HG02852 (cell line): Measurements from ENCODE around the gene CPZ.
"Not testable (repeated sequence)": the region's sequence is repeated elsewhere in the genome, so short reads cannot be mapped to it uniquely, and the experiment has no call there.

Experiments used
- ATAC-seq: cut with Tn5 transposase; IDR thresholded peaks from one replicate; pipeline ENCODE4 v1.9.1; 2021; ENCODE audit warnings: mild to moderate bottlenecking, moderate library complexity; ENCODE audit not compliant: unreplicated experiment

CPZ gene

DNA sequence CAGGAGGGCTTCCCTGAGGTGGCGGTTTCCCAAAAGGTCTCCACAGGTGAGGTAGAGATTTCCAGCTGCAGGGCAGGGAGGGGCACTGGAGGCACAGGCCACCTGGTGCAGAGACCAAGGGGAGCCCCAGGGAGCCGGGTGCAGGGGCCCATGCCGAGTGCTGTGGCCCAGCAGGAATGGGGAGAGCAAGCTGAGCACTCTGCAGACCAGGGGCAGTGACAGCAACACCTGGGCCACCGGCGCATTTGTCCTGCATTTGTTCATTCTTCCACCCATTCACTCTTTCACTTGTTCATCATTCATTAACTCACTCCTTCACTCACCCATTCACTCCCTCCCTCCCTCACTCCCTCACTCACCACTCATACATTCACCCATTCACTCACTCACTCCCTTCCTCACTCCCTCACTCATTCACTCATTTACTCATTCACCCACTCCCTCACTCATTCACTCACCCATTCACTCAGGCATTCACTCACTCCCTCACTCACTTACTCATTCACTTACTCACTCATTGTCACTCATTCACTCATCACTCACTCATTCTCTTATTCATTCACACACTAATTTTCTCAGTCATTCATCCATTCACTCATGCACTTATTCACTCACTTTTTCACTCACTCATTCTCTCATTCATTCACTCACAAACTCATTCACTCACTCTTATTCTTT lies 16.3 kb downstream of the CPZ start:
- ATAC-seq = no peak

DNA sequence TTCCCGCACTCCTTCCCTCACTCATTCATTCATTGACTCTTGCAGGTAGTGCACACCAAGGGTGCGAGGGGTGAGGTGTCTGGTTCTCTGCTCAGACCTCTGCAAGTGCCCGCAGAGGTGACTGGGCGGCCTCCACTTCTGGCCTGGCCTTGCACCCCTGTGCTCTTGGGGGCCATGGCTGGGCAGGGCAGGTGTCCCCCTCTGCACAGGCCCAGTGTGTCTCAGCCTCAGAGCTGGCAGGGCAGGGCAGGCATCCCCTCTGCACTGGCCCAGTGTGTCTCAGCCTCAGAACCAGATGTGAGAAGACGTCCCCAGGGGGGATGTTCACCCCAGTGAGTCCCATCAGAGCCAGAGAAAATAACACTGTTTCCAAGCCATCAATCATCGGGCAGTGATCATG lies 16.8 kb downstream of the CPZ start:
- no peak for ATAC-seq

DNA sequence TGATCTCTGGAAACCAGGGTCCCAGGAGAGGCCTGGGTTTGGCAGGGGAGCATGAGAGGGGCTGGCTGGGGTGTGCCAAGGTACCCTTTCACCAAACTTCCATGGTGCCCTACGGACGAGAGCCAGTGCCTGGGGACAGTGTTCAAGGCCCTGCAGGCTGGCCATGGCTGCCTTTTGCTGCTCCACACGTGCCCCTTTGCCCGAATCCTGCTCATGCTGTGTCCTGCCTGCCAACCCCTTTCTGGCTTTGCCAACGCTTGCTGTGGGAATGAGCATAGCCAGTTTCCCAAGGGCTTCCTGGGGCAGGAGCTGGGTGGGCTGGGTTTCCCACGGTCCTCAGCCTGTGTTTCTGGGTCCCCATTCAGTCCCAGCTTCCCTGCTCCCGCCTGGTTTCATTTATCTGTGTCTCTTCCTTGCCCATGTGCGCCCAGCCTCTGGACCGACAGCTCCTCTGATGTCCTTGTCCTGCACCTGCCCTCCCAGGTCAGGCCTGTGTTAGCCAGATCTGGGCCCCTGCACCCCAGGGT lies 17.3 kb downstream of the CPZ start:
- ATAC-seq = no peak

DNA sequence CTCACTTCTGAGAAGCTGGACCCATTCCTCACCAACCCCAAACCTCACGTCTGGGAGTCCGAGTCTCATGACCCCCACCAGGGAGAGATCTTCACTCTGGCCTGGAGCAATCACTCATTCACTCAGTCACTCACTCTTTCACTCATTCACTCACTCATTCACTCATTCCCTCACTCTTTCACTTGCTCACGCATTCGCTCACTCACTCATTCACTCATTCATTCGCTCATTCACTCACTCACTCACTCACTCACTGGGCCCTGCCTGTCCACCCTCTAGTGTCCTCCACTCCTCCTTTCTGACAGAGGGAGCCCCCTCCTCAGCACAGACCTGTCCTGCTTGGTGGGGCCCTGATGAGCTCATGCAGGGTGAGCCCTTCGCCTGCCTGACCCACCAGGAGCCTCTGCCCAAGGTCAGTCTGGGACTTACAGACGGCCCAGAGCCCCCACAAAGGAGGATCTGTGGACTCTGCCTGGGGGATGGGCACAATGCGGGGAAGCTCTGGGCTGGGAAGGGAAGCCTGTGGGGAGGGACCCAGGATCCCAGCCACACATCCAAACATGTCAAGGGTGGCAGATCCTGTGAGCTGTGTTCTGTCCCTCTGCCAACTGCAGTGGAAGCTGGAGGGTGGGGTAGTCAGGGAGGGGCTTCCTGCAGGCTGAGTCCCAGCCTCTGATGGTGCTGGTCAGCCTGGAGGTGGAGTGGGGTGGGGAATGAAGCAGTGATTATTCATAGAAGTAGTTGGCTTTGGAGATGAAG lies 18.5 kb downstream of the CPZ start:
- ATAC-seq = no peak

DNA sequence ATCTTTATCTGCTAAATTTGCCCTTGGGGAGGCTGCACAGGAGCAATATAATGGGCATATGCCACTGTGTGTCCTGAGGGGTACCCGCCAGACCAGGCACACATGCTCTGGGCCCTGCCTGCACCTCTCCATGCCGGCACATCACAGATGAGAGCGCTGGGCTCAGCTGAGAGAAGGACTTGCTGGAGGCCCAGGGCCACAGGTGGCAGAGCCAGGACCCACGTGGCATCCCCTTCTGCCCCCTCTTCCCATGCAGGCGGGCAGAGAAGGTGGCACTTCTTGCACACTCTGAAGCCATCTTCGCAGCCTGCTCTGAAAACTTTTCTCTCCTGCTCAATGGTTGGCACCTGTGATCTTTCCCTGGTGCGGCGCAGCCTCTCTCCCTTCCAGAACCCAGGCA lies 20.1 kb downstream of the CPZ start:
- no peak for ATAC-seq

DNA sequence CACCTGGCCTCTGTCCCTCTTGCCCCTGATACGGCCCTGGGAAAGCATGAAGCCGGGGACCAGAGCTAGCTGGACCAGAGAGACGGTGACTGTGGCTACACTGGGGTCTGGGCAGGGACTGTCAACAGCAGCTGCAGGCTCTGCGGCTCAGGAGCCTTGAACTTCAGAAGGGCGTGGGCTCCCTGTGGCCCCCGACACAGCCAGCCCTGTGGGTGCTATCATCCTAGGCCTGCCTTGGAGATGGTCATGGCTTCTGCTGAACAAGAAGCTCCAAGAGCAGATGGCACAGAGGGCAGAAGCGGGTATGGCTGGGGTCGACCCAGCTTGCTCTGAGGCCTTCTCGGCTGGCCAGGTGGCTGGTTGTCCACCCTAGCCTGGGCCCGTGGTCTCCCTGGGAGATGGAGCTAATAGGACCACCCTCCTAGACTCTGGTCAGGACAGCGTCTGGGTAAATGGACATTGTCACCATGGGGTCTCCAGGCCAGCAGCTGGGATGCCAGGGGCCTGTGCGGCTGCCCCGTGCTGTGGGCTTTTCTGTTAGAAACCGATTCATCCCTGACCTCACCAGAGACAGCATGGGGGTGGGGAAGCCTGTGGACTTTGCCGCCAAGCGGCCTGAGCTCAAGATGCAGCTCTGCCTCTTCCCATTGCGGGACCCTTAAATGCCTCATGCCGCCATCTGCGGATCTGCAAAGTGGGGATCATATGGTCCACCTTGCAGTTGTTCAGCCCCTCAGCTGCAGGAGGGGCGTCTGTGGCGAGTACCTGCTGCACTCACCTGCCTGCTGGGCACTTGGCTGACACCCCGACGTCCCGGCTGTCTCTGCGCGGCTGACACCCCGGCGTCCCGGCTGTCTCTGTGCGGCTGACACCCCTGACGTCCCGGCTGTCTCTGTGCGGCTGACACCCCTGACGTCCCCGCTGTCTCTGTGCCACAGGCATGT lies 21.1 kb downstream of the CPZ start:
- no peak for ATAC-seq

DNA sequence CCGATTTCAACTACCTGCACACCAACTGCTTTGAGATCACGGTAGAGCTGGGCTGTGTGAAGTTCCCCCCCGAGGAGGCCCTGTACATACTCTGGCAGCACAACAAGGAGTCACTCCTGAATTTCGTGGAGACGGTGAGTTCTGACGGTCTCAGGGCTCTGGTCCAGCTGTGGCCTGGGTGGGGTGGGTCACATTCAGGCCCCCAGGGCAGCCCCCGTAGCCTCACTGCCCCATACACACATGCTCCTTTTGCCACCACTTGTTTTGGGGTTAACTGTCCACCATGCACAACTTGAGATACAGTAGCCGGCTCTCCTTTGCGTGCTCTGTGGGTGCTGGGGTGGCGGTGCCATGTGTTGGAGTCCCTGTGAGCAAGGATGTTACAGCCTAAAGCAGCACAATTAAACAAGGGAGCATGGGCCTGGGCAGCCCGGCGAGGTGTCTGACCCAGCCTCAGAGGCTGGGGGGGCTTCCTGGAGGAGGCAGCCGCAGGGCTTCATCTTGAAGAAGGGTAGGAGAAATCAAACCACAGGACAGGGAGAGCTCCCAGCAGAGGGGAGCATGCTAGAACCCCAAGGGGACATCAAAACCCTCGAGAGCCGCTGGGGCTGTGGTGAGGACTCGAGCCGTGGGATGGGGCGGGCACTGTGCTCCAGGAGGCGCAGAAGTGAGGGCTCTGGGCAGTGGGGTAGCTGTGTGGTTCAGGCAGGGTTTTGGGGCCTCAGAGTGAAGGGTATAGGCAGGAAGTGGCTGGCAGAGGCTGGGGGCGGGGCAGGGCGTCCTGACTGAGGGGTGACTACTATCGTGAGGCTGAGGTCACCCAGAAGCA lies 22.0 kb downstream of the CPZ start:
- no peak for ATAC-seq

DNA sequence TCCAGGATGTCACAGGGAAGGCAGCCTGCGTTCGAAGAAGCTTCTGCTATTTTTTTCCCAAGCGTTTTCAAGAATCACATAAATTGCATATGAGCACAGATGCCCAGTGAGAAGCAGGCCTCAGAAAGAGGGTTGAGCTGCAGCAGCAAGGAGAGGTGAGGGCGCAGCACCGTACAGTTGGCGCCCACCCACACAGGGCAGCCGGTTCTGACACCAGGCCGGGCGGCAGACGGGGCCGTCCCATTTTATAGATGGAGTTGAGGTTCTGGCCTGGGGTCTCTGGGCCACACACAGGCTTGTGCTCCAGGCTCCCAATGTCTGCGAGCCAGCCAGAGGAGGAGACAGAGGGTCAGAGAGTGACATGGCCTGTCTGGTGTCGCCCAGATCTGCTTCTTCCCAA lies 22.8 kb downstream of the CPZ start:
- no peak for ATAC-seq

DNA sequence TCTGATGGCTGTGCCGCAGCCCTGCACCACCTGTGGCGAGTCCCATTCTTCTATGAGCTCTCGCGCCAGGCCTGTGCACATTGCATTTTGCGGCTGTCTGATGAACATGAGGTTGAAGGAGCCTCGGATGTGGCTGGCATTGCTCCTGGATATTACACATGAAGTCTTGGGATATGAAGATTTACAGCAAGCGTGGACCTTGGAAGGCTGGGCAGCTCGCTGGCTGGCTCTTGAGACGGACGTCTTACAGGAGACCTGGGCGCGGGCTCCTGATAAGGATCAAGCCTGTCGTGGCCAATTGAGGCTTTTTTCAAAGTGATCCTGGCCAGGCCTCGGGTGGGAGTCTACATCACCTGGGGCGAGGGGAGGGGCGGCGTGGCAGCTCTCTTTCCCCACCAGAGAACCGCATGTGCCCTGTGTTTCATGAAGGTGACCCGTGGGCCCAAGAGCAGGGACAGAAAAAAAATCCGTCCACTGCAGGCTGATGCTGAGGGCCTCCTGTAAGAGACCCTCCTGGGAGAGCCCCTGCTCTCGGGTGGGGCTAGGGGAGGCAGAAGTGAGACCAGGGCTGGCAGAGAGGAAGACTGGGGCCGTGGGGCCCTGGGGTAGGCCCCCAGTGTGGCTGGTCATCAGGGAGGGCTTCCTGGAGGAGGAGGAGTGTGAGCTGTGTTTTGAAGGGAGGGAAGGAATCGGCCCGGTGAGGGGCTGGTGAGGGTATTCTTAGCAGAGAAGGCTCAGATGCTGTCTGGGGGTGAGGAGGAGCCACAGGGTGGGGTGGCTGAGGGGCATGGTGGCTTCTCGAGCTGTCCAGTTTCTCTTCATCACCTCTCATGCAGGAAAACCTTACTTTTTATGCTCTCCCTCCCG lies 23.6 kb downstream of the CPZ start:
- ATAC-seq = no peak

DNA sequence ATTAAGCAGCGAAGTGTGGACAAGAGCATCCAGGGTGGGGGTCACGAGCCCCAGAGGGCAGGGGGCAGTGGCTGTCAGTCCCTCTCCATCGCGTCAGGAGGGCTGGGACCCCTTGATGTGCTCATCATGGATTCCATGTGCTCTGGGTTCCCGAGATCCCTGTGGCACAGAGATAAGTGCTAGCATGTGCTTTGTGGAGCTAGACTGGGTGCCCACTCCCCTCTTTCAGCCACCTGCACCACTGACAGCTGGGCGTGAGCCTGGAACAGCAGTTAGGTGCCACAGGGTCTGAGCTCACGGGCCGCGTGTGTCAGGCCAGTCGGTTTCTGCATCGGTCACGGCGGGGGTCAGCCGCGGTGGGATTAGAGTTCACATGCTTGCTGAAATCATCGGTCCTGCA lies 24.3 kb downstream of the CPZ start:
- ATAC-seq = no peak

DNA sequence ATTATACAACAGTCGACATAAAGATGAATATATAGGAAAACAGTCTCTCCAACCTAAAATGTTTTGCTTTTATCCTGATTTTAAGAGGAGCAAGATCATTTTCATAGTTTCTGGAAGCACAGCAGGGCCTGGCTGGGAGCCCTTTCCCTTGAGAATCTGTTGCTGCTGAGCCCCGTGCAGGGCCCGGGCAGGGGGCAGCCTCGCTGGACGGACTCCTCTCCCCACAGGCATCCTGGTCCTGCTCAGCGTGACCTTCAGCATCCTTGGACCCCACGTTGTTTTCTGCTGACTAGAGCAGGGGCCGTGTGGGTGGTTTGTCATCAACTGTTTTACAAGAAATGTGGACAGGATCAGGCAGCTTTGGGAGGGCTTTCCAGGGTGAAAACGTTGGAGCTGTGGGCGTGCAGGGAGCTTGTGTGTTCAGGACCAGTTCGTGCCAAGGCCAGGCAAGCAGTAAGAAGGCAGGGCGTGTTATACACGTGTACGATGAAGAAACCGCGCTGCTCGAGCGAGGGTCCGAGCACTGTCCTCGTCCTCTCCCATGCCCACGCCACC lies 25.0 kb downstream of the CPZ start:
- no peak for ATAC-seq

DNA sequence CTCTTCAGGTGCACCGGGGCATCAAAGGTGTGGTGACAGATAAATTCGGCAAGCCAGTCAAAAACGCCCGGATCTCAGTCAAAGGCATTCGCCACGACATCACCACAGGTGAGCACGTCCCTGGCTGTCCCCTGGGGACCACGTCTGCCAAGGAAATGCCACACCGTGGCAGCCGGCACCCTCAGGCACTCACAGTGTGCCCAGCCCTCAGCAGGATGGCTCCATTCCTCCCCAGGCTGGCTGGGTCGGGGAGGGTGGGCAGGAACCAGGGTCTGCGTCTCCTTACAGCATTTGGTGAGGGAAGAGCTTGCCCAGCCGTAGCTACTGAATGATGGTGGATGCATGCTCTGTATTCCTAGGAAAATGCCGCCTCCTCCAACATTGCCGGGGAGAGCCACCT lies 25.9 kb downstream of the CPZ start:
- ATAC-seq = no peak

DNA sequence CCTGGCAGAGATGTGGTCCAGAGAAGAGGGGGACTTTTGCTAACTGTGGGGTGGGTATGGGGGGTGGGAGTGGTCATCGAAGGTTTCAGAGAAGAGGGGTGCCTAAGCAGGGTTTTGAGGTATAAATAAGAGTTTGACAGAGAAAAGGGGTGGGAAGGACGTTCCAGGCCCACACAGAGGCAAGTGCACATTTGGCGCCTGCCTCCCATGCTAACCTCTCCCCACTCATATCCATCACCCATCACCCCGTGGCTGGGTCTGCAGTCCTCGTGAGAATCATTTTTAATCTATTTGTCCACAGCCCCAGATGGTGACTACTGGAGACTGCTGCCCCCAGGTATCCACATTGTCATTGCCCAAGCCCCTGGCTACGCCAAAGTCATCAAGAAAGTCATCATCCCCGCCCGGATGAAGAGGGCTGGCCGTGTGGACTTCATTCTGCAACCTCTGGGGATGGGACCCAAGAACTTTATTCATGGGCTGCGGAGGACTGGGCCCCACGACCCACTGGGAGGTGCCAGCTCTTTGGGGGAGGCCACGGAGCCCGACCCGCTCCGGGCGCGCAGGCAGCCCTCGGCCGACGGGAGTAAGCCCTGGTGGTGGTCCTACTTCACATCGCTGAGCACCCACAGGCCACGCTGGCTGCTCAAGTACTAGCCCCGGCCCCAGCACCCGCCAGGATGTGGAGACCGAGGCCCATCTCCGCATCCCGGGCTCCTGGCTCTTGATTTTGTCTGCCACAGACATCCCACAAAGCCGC lies 26.6 kb downstream of the CPZ start:
- ATAC-seq = no peak

DNA sequence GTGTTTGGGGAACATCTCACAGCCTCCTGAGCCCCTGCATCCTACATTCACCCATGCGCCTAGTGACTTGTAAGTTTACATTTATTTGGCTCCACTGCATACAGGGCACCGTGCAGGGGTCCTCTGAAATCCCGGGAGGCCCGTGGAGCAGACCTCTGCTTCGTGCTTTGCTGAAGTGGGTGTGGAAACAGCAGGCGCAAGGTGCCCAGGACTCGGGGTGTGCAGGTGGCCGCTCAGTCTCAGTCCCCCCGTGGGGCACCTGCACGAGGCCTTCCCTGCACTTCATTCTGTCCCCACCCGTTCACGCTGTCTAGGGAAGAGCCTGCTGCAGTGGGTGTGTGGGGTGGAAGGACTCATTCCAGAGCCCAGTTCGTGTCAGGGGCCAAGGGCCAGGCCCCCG lies 28.6 kb downstream of the CPZ start:
- not testable (repeated sequence) for ATAC-seq

DNA sequence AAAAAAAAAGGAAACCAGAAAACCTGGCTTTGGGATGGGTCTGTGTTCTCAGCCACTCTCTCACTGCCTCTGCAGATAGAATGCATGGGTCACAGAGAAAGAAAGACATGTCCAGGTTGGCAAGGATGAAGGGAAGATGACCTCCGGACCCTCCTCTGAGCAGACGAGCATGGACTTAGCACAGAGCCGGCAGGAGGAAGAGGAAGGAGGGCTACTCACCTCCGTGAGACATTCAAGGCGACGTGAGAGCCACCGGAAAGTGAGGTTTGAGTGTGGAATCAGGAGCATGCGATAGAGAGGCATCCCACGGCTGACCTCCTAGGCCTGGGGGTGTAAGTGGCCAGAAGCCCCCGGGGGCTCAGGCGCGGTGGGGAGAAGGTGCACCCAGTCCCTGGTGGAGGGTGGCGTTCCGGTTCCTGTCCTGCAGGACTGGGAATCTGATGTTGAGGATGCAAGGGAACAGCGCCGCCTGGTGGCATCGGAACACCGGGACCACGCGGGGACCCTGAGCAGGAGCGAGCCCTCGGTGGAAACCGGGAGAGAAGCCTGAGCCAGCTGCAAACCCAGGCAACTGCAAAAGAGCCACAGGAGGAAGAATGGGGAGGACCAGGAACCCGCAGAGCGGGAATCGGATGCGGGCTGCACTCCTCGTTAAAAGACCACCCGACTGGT lies 32.2 kb downstream of the CPZ start:
- not testable (repeated sequence) for ATAC-seq

DNA sequence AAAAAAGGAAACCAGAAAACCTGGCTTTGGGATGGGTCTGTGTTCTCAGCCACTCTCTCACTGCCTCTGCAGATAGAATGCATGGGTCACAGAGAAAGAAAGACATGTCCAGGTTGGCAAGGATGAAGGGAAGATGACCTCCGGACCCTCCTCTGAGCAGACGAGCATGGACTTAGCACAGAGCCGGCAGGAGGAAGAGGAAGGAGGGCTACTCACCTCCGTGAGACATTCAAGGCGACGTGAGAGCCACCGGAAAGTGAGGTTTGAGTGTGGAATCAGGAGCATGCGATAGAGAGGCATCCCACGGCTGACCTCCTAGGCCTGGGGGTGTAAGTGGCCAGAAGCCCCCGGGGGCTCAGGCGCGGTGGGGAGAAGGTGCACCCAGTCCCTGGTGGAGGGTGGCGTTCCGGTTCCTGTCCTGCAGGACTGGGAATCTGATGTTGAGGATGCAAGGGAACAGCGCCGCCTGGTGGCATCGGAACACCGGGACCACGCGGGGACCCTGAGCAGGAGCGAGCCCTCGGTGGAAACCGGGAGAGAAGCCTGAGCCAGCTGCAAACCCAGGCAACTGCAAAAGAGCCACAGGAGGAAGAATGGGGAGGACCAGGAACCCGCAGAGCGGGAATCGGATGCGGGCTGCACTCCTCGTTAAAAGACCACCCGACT lies 37.8 kb downstream of the CPZ start:
- ATAC-seq = not testable (repeated sequence)

DNA sequence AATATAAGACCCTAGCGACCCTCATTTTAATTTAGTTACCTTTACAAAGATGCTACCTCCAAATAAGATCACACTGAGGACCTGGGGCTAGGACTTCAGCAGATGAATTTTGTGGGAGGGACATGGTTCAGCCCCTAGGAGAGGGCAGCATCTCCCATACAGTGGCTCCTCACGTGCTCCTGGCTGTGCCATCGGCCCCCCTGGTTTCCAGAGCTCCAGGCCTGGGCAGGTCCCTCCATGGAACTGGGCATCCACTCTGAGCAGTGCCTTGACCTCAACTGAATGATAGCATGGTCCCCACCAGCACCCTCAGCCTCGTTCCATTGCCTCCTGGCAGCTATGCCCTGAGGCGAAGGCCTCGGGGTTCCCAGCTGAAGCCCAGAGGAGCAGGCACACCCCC lies 39.3 kb downstream of the CPZ start:
- ATAC-seq = not testable (repeated sequence)
